GM12875 (cell line): ENCODE measurements around the gene BRD1.
"Not testable (repeated sequence)": the region's sequence is repeated elsewhere in the genome, so short reads cannot be mapped to it uniquely, and the experiment has no call there.

Source experiments
- H3K4me3 ChIP-seq: one replicate; pipeline ENCODE4 v1.5.1; 2011; ENCODE audit warnings: low read depth, low read length, control low read depth
- TF ChIP-seq, protein P1 (sequence below): IDR thresholded peaks from 2 replicates; pipeline ENCODE4 v1.5.1; 2011; ENCODE audit warnings: low read depth, mild to moderate bottlenecking, control low read depth, inconsistent platforms, low read length, moderate library complexity, borderline replicate concordance; ENCODE audit not compliant: insufficient read depth

The BRD1 gene

DNA sequence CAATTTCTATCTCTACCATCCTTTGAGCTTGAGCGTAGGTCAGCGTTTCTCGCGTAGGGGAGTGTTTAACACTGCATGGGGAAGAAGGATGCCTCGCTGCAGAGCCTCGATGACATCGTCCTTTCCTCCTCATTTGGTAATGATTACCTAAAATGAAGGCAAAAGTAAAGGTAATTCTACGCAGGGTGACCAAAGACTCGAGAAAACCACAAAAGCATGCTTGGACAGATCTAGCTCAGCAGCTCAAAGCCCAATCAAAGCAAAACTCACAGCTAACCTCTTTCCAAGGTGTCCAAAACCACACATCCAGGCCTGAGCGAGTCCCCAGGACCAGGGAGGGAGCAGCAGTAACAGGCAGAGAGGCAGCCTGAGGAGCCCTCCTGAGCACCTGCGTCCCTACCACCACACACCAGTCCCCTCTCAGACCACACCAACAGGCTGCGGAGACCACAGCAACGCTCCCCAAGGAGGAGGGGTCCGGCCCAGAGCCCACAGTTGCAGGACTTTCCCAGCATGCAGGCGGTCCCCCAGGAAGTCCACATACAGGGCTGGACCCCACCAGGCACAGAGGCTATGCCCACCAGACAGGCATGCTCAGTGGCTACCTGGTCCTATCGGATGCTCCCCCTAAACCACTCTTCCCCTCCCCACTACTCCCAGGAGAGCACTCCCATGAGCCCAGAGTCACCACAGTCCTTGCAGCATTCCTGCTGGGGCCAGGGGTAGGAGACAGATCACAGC lies 3.3 kb downstream of the BRD1 start:
- no peak overlapping the region for H3K4me3 ChIP-seq
- TF ChIP-seq, protein P1, sequence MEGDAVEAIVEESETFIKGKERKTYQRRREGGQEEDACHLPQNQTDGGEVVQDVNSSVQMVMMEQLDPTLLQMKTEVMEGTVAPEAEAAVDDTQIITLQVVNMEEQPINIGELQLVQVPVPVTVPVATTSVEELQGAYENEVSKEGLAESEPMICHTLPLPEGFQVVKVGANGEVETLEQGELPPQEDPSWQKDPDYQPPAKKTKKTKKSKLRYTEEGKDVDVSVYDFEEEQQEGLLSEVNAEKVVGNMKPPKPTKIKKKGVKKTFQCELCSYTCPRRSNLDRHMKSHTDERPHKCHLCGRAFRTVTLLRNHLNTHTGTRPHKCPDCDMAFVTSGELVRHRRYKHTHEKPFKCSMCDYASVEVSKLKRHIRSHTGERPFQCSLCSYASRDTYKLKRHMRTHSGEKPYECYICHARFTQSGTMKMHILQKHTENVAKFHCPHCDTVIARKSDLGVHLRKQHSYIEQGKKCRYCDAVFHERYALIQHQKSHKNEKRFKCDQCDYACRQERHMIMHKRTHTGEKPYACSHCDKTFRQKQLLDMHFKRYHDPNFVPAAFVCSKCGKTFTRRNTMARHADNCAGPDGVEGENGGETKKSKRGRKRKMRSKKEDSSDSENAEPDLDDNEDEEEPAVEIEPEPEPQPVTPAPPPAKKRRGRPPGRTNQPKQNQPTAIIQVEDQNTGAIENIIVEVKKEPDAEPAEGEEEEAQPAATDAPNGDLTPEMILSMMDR, result no peak

DNA sequence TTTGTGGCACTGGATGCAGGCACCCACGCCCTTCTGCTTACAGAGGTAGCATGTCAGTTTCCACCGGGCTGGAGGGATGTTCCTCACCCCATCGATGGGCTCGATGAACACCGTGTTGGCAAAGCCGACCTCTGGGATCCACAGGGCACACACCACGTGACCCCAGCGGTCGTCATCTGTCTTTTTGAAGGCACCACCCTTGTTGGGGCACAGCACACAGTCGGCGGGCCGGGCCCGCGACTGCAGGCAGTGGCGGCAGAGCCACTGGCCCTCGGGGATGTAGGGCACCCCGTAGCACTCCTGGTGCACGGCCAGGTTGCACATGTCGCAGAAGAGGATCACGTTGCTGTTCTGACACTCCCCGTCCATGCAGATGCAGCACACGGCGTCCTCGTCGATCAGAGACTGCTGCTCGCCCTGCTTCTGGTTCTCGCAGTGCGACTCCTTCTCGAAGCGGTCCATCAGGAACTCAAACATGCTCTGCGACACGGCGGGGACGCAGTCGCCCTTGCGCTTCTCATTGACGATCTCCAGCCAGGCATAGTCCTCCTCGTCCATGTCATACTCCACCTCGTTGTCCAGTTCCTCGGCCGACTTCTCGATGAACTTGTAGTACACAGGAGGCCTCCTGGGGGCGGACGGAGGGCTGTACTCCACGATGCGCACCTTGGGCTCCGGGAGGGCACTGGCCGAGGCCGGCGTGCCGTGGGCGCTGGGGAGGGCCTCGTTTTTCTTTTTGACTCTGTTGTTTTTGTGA lies 4.2 kb downstream of the BRD1 start:
- TF ChIP-seq, protein P1, result no peak
- no peak overlapping the region for H3K4me3 ChIP-seq

DNA sequence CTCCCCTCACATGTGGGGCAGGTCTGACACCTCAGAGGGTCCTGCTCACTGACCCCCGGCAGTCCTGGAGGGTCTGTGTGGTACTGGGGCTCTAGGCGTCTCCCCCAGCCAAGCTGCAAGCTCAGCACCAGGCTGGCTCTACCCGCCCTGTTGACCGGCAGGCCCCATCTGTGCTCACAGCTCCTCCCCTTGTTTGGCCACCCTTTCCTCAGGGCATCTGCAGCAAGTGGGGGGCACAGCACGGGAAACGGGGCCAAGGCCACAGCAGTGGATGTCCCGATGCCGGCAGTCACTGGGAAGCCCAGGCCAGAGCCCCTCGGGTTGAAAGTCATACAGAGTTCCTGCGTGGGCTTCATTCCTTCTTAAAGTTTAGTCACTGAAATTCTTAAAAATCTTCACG lies 5.9 kb downstream of the BRD1 start:
- H3K4me3 ChIP-seq, result not testable (repeated sequence)

DNA sequence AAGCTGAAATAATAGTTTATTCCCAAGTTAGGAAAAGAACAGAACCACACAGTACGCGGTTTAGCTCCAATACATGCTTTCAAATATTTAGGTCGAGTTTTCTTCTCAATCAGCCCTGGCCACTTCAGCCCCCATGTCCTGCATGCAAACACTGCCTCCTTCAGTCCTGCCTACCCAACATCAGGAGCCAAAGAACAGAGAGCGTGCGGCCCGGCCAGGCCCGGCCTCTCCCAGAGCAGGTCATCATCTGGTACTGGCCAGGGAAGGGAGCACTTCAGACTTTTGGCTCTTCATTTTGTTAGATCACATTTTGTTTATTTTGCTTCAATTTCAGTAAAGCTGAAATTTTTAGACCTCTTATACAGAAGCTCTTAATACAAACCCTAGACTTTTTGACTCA lies 6.7 kb downstream of the BRD1 start:
- TF ChIP-seq, protein P1, result no peak
- no peak overlapping the region for H3K4me3 ChIP-seq

DNA sequence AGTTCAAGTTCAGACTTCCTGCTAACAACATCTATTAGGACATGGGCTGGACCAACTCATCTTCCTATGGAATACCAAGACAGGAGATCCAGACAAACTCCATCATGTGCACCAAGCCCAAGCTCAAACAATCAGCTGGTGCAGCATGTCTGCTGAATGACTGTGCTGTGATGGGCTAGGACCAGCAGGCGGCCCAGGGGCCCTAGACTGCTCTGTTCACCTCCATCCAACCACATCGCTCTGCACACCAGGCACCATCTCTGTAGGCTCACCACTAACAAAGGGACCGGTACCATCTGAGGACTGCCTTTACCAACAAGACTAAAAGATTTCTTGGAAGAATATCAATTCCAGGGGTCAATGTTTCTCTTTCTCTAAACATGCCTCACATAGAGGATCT lies 10.3 kb downstream of the BRD1 start:
- TF ChIP-seq, protein P1, result no peak
- H3K4me3 ChIP-seq, result no peak overlapping the region

DNA sequence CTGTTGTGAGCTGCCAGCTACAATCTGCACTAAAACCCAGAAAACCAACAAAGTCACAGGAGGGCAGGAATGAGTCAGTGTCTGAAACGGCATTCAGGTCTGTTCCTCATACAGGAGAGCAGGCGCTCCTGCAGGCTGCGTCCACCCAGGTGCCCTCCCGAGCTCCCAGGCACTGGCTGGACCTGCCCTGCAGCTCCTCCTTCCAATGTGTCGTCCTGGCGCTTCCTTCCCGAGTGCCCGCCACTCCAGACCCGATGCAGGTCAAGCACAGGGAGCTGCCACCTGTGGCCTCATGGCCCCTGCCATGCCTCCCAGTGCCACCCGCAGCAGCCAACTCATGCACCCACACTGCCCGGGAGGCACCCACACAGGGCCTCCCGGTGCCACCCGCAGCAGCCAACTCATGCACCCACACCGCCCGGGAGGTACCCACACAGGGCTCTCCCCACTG lies 12.0 kb downstream of the BRD1 start:
- TF ChIP-seq, protein P1, result no peak
- H3K4me3 ChIP-seq, result no peak overlapping the region

DNA sequence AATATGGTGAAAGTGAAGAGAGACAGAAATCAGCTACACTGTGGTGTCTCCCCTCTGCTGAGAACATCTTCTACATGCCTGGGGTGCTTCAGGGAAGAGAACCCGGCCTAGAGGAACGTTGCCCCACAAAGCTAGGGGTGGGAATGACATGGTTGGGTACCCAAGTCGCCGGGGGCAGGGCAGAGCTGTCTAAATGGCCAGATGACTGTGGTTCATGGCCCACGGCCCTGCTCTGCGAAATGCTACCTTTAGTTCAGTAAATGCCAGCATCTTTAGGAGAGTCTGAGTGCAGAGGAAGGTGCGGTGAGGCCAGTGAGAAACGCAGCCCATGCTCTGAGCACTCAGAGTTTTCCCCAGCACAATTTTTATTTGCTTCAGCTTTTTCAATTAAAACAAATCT lies 12.8 kb downstream of the BRD1 start:
- no peak overlapping the region for H3K4me3 ChIP-seq
- TF ChIP-seq, protein P1, result no peak
